ENCODE measurements around the gene SBNO1.
"Not testable (repeated sequence)": the region's sequence is repeated elsewhere in the genome, so short reads cannot be mapped to it uniquely, and the experiment has no call there.

- TF ChIP-seq CTCF (conservative IDR thresholded peaks at IDR 0.05; ENCODE audit: low read length); EZH2phosphoT487 (IDR thresholded peaks at IDR 0.05; ENCODE audit: borderline replicate concordance): not testable (repeated sequence)
Measured at GRCh38 chr12:123248129-123248528, 116.5 kb downstream of the SBNO1 start.

Measured in Loucy (cell line).